K562 (cell line): Measurements from ENCODE around the gene RPTOR. TPM values are rescaled to one million over a fixed set of nuclear protein-coding genes. Genes with fewer than 3 reads are reported as not detected.

ENCODE experiments used
- C11orf30 ChIP-seq: fragments of 450-650 bp; IDR thresholded peaks from 2 replicates; pipeline ENCODE4 v1.6.1; 2016; ENCODE audit warnings: low read depth, mild to moderate bottlenecking
- CGGBP1 ChIP-seq: fragments of 250-450 bp; sonication (Bioruptor Pico); IDR thresholded peaks from 2 replicates; pipeline ENCODE4 v1.9.0; 2021; ENCODE audit warnings: mild to moderate bottlenecking
- CHD4 ChIP-seq: fragments of 200-600 bp; sonication (generic); IDR thresholded peaks from 3 replicates; pipeline ENCODE4 v1.6.1; 2012; ENCODE audit warnings: low read depth, mild to moderate bottlenecking, mixed read lengths, low read length, inconsistent platforms; ENCODE audit not compliant: insufficient read depth, insufficient replicate concordance, poor library complexity, severe bottlenecking
- CREB5 ChIP-seq: fragments of 250-450 bp; sonication (Bioruptor Pico); IDR thresholded peaks from 2 replicates; pipeline ENCODE4 v1.5.0; 2020; ENCODE audit warnings: mild to moderate bottlenecking
- GABPB2 ChIP-seq: fragments of 250-450 bp; sonication (Bioruptor Pico); conservative IDR thresholded peaks from 2 replicates; pipeline ENCODE4 v1.5.1; 2021; ENCODE audit warnings: mild to moderate bottlenecking
- HDAC8 ChIP-seq: fragments of 450-650 bp; IDR thresholded peaks from 2 replicates; pipeline ENCODE4 v1.6.1; 2016; ENCODE audit warnings: mild to moderate bottlenecking, missing genetic modification characterization, moderate library complexity, missing compliant biosample characterization
- KLF6 ChIP-seq: fragments of 250-450 bp; sonication (Bioruptor Pico); IDR thresholded peaks from 2 replicates; pipeline ENCODE4 v1.4.0; 2020; ENCODE audit warnings: mild to moderate bottlenecking, moderate library complexity, borderline replicate concordance
- MAFF ChIP-seq: IDR thresholded peaks from 2 replicates; pipeline ENCODE4 v1.6.1; 2012; ENCODE audit warnings: low read length, improper control_type of control experiment
- NR2C1 ChIP-seq, 2 experiments: fragments of 450-650 bp; IDR thresholded peaks; 2 replicates each; pipeline ENCODE4 v1.6.1; 2017; ENCODE audit warnings: mild to moderate bottlenecking in 2 of 2, antibody characterized with exemption in 1 of 2, inconsistent platforms in 1 of 2, missing compliant biosample characterization in 1 of 2, missing genetic modification characterization in 1 of 2
- SMARCE1 ChIP-seq: fragments of 450-650 bp; IDR thresholded peaks from 2 replicates; pipeline ENCODE4 v1.7.1; 2016; ENCODE audit warnings: mild to moderate bottlenecking
- SRSF7 ChIP-seq: fragments of 200-400 bp; formaldehyde crosslinking; optimal IDR thresholded peaks from 2 replicates; pipeline ENCODE3; 2017; ENCODE audit warnings: mild to moderate bottlenecking, low read depth, low read length
- STAT5B ChIP-seq: fragments of 250-450 bp; sonication (Bioruptor Pico); IDR thresholded peaks from 2 replicates; pipeline ENCODE4 v1.8.0; 2021; ENCODE audit warnings: mild to moderate bottlenecking, inconsistent platforms
- TAF1 ChIP-seq: IDR thresholded peaks from 2 replicates; pipeline ENCODE4 v1.6.1; 2011; ENCODE audit warnings: mild to moderate bottlenecking, low read length, moderate library complexity; ENCODE audit not compliant: insufficient read depth, control insufficient read depth, severe bottlenecking; ENCODE audit errors: extremely low read depth
- WHSC1 ChIP-seq: IDR thresholded peaks from one replicate; pipeline ENCODE4 v1.6.1; 2012; ENCODE audit warnings: low read length, control low read depth, inconsistent platforms
- ZNF212 ChIP-seq: fragments of 450-650 bp; formaldehyde crosslinking; IDR thresholded peaks from 2 replicates; pipeline ENCODE4 v1.4.0; 2020; ENCODE audit warnings: mild to moderate bottlenecking
- ZNF263 ChIP-seq: sonication (generic); formaldehyde crosslinking; IDR thresholded peaks from 2 replicates; pipeline ENCODE4 v1.8.0; 2022; ENCODE audit warnings: mild to moderate bottlenecking, missing genetic modification reagents, borderline replicate concordance
- ZNF407 ChIP-seq: fragments of 450-650 bp; IDR thresholded peaks from 2 replicates; pipeline ENCODE4 v1.6.1; 2016; ENCODE audit warnings: low read depth
- ZSCAN32 ChIP-seq: fragments of 450-650 bp; formaldehyde crosslinking; IDR thresholded peaks from 2 replicates; pipeline ENCODE4 v1.4.0; 2020; ENCODE audit warnings: mild to moderate bottlenecking, moderate library complexity
- polyA plus RNA-seq, 8 experiments: library from polyadenylated mRNA; depleted of rRNA in 4 of 8; stranded (reverse) in 5 of 8; unstranded in 3 of 8; fragments of >200 nt; fragmentation: Nextera tagmentation in 2 of 8; fragmentation: Illumina TruSeq in 1 of 8; extraction: Ambion mirVana in 2 of 8; extraction: Trizol in 1 of 8; gene quantifications; 2 replicates each; pipeline versions ENCODE4 v1.2.1 to v1.2.3, GENCODE V29; 2011 to 2014; ENCODE audit warnings: inconsistent platforms in 1 of 8, missing spikeins in 1 of 8
- total RNA-seq, 7 experiments: library from RNA; depleted of rRNA in 6 of 7; stranded (reverse); fragments of >200 nt in 6 of 7; fragmentation: Illumina TruSeq in 2 of 7; extraction: Trizol in 2 of 7; gene quantifications; 2 replicates each; pipeline versions ENCODE4 v1.2.1 to v1.2.3, GENCODE V29; 2011 to 2021; ENCODE audit warnings: low replicate concordance in 1 of 7

Gene RPTOR
- total and polyA plus RNA-seq, 9 of the 15 experiments (the other 6 are each of a cell fraction or from before 2014, with no cell fraction given): 0.24 to 54.1 (median 10.2) TPM

- TF ChIP-seq CGGBP1 (CRISPR knock-in tag) (no peak), CHD4 (no peak), SRSF7 (no peak), ZNF263 (CRISPR knock-in tag) (no peak), STAT5B (no peak), ZSCAN32 (no peak), HDAC8 (tag) (no peak), TAF1 (no peak), NR2C1 (IDR thresholded peaks at IDR 0.05) (no peak), NR2C1 (tag; IDR thresholded peaks at IDR 0.05) (no peak), MAFF (no peak), CREB5 (CRISPR knock-in tag) (no peak), ZNF407 (peak; percentile 16; the same call in 1 of the 2 replicates), KLF6 (CRISPR knock-in tag) (no peak), ZNF212 (no peak), C11orf30 (no peak), GABPB2 (CRISPR knock-in tag) (no peak), WHSC1 (no peak), SMARCE1 (peak; percentile 31; the same call in 1 of the 2 replicates)
Measured at GRCh38 chr17:80980397-80981061, 435.9 kb downstream of the RPTOR start (continued).
